ENCODE data around the gene ZNF714. TPM values are rescaled to one million over a fixed set of nuclear protein-coding genes. Genes with fewer than 3 reads are reported as not detected.
A peak's percentile ranks its signal among the peaks of the same experiment; 100 is the strongest.
"Not testable (repeated sequence)": the region's sequence is repeated elsewhere in the genome, so short reads cannot be mapped to it uniquely, and the experiment has no call there.

The ZNF714 gene
- total and polyA plus RNA-seq, 2 donors from 2014 or later, result 2.0 to 8.8 TPM

- no peaks in the 10 kb centered on the region for H3K4me1 ChIP-seq (ENCODE audit: control insufficient read depth in 2 of 3, insufficient read depth in 2 of 3, low read depth in 1 of 3, low read length in 3 of 3)
- H3K4me3 ChIP-seq (ENCODE audit: low read length in 3 of 3), result no peak overlapping the region
- no peak for TF ChIP-seq CTCF (IDR thresholded peaks at IDR 0.05; ENCODE audit: borderline replicate concordance, extremely low read depth, insufficient read depth)
- no peak overlapping the region for H3K9ac ChIP-seq (ENCODE audit: low read length in 3 of 3)
- intact Hi-C loops (cut with DNase I), result no loop called here
- FAIRE-seq (no peak), DNase-seq (no peak)
- H3K36me3 ChIP-seq (ENCODE audit: control insufficient read depth in 2 of 3, insufficient read depth in 3 of 3, low read length in 3 of 3), result no peaks in the 10 kb centered on the region
- no peak overlapping the region for H3K27ac ChIP-seq (ENCODE audit: low read depth in 2 of 2, low read length in 2 of 2)
- H3K9me3 ChIP-seq (ENCODE audit: control insufficient read depth in 2 of 3, insufficient read depth in 1 of 3, low read length in 3 of 3), result no peaks in the 10 kb centered on the region
- no peaks in the 10 kb centered on the region for H3K27me3 ChIP-seq (ENCODE audit: control insufficient read depth, insufficient read depth, low read length)
Measured at GRCh38 chr19:21133633-21134032, 51.6 kb downstream of the ZNF714 start.

DNA sequence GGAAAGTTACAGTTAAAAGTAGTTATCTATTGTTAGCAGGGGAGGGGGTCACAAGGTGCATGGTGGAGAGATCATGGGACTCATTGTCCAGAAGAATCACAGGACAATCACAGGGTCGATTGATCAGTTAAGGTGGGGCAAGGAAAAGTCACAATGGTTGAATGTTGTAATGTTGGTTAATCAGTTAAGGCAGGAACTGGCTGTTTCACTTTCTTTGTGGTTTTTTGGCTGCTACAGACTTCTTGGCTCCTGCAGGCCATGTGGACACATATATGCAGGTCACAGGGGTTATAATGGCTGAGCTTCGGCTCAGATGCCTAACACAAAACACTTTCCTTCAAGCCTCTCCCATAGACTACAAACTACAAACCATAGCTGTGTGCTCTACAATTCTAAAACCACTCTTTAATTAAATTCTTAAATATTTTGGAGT lies 52.9 kb downstream of the ZNF714 start:
- FAIRE-seq (no peak), DNase-seq (no peak)
- Histone ChIP-seq H3K27me3 (ENCODE audit: control insufficient read depth, insufficient read depth, low read length) (no peaks in the 10 kb centered on the region), H3K4me3 (ENCODE audit: low read length in 3 of 3) (no peak overlapping the region), H3K4me1 (ENCODE audit: control insufficient read depth in 2 of 3, insufficient read depth in 2 of 3, low read depth in 1 of 3, low read length in 3 of 3) (no peaks in the 10 kb centered on the region), H3K9ac (ENCODE audit: low read length in 3 of 3) (no peak overlapping the region), H3K36me3 (ENCODE audit: control insufficient read depth in 2 of 3, insufficient read depth in 3 of 3, low read length in 3 of 3) (no peaks in the 10 kb centered on the region), H3K27ac (ENCODE audit: low read depth in 2 of 2, low read length in 2 of 2) (no peak overlapping the region), H3K9me3 (ENCODE audit: control insufficient read depth in 2 of 3, insufficient read depth in 1 of 3, low read length in 3 of 3) (no peaks in the 10 kb centered on the region)
- no peak for TF ChIP-seq CTCF (IDR thresholded peaks at IDR 0.05; ENCODE audit: borderline replicate concordance, extremely low read depth, insufficient read depth)
- intact Hi-C loops (cut with DNase I), result no loop called here

DNA sequence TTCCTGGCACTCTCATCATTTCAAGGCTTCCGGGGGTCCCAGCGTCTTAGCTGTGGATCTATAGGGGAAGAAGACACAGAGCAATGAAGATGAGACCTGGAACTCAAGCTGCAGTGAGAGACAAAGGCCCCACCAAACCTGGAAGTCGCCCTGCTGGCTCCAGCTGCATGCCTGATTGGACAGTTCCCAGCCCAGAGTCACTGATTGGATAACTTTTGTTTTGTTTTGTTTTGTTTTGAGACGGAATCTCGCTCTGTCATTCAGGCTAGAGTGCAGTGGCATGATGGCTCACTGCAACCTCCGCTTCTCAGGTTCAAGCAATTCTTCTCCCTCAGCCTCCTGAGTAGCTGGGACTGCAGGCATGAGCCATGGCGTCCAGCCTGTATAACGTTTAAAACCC lies 53.4 kb downstream of the ZNF714 start:
- Histone ChIP-seq H3K27me3 (ENCODE audit: control insufficient read depth, insufficient read depth, low read length) (no peaks in the 10 kb centered on the region), H3K4me3 (ENCODE audit: low read length in 3 of 3) (no peak overlapping the region), H3K4me1 (ENCODE audit: control insufficient read depth in 2 of 3, insufficient read depth in 2 of 3, low read depth in 1 of 3, low read length in 3 of 3) (no peaks in the 10 kb centered on the region), H3K9ac (ENCODE audit: low read length in 3 of 3) (no peak overlapping the region), H3K27ac (ENCODE audit: low read depth in 2 of 2, low read length in 2 of 2) (no peak overlapping the region), H3K9me3 (ENCODE audit: control insufficient read depth in 2 of 3, insufficient read depth in 1 of 3, low read length in 3 of 3) (no peaks in the 10 kb centered on the region), H3K36me3 (ENCODE audit: control insufficient read depth in 2 of 3, insufficient read depth in 3 of 3, low read length in 3 of 3) (no peaks in the 10 kb centered on the region)
- intact Hi-C loops (cut with DNase I), result no loop called here
- FAIRE-seq (no peak), DNase-seq (no peak)
- TF ChIP-seq CTCF (IDR thresholded peaks at IDR 0.05; ENCODE audit: borderline replicate concordance, extremely low read depth, insufficient read depth), result no peak

DNA sequence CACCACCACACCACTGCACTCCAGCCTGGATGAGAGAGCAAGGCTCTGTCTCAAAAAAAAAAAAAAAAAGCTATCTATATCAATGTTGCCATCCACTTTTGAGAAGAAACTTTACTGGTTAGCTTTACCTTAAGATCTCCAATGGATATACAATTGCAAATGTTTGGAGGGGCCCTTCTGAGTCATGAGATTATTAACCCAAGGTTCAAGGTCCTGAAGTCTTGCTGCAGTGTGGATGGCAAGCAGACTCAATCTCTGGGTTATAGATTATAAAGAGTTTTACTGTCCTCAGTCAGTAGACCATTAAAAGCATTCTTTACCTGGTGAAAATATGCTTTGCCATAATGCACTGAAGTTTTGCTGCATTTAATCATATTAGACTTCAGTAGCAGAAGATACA lies 56.1 kb downstream of the ZNF714 start:
- Histone ChIP-seq H3K9me3 (ENCODE audit: control insufficient read depth in 2 of 3, insufficient read depth in 1 of 3, low read length in 3 of 3) (no peaks in the 10 kb centered on the region), H3K27me3 (ENCODE audit: control insufficient read depth, insufficient read depth, low read length) (no peaks in the 10 kb centered on the region), H3K27ac (ENCODE audit: low read depth in 2 of 2, low read length in 2 of 2) (no peak overlapping the region), H3K9ac (ENCODE audit: low read length in 3 of 3) (no peak overlapping the region), H3K36me3 (ENCODE audit: control insufficient read depth in 2 of 3, insufficient read depth in 3 of 3, low read length in 3 of 3) (no peaks in the 10 kb centered on the region), H3K4me3 (ENCODE audit: low read length in 3 of 3) (no peak overlapping the region), H3K4me1 (ENCODE audit: control insufficient read depth in 2 of 3, insufficient read depth in 2 of 3, low read depth in 1 of 3, low read length in 3 of 3) (no peaks in the 10 kb centered on the region)
- no peak for TF ChIP-seq CTCF (IDR thresholded peaks at IDR 0.05; ENCODE audit: borderline replicate concordance, extremely low read depth, insufficient read depth)
- DNase-seq, result peak in 2 of 5 donors; percentile 8 to 29
- no peak for FAIRE-seq
- intact Hi-C loops (cut with DNase I), result no loop called here

- H3K27ac ChIP-seq (ENCODE audit: low read depth in 2 of 2, low read length in 2 of 2); FAIRE-seq; H3K9ac ChIP-seq (ENCODE audit: low read length in 3 of 3); H3K4me1 ChIP-seq (ENCODE audit: control insufficient read depth in 2 of 3, insufficient read depth in 2 of 3, low read depth in 1 of 3, low read length in 3 of 3); H3K36me3 ChIP-seq (ENCODE audit: control insufficient read depth in 2 of 3, insufficient read depth in 3 of 3, low read length in 3 of 3); H3K27me3 ChIP-seq (ENCODE audit: control insufficient read depth, insufficient read depth, low read length); intact Hi-C loops (cut with DNase I); H3K4me3 ChIP-seq (ENCODE audit: low read length in 3 of 3); DNase-seq; H3K9me3 ChIP-seq (ENCODE audit: control insufficient read depth in 2 of 3, insufficient read depth in 1 of 3, low read length in 3 of 3): not testable (repeated sequence)
Measured at GRCh38 chr19:21141006-21141405, 59.0 kb downstream of the ZNF714 start.

Data from kidney (tissue), 14 donors.